PC-3 (cell line): ENCODE data around the gene LY6G6F. TPM values are rescaled to one million over a fixed set of nuclear protein-coding genes. Genes with fewer than 3 reads are reported as not detected.
A peak's percentile ranks its signal among the peaks of the same experiment; 100 is the strongest.

ENCODE experiments used
- ATAC-seq: fragments of 200-7000 bp; cut with Tn5 transposase; 2 replicates; pipeline ENCODE4 v1.9.1; 2020; ENCODE audit warnings: mild to moderate bottlenecking, moderate library complexity
- Bru-seq: library from RNA; stranded (reverse); fragments of 400-500 nt; gene quantifications from one replicate; lab custom pipeline; 2021; lab: Mats Ljungman, UMichigan
- BruChase-seq, 2 experiments: library from RNA; stranded (reverse); fragments of 400-500 nt; gene quantifications; one replicate each; lab custom pipeline; 2021; lab: Mats Ljungman, UMichigan
- BruUV-seq: library from RNA; stranded (reverse); fragments of 400-500 nt; replicated peaks from 2 replicates; lab custom pipeline; 2021; lab: Mats Ljungman, UMichigan
- CTCF ChIA-PET: fragments of 300-600 bp; sonication (Branson Sonifier 250); formaldehyde crosslinking; loops from one replicate; lab custom pipeline; 2022; ENCODE audit warnings: antibody characterized with exemption; lab: Charles Lee
- POLR2A ChIA-PET: fragments of 300-600 bp; sonication (Branson Sonifier 250); formaldehyde crosslinking; loops from one replicate; lab custom pipeline; 2022; ENCODE audit warnings: antibody characterized with exemption; ENCODE audit not compliant: unreplicated experiment; lab: Charles Lee
- DNase-seq: peaks from one replicate; pipeline ENCODE4 v3.0.0-alpha.2; 2015
- H2AFZ ChIP-seq: fragments of 300-600 bp; sonication (generic); 2 replicates; pipeline ENCODE4 v1.6.0; 2016; ENCODE audit warnings: antibody characterized with exemption, low read length
- H3F3A ChIP-seq: fragments of 300-600 bp; sonication (generic); one replicate; pipeline ENCODE4 v1.6.0; 2017; ENCODE audit warnings: antibody characterized with exemption, low read length, control low read depth, mild to moderate bottlenecking; ENCODE audit not compliant: unreplicated experiment
- H3K27ac ChIP-seq: fragments of 300-600 bp; sonication (generic); 2 replicates; pipeline ENCODE4 v1.5.1; 2016; ENCODE audit warnings: mild to moderate bottlenecking, low read length
- H3K27me3 ChIP-seq: fragments of 300-600 bp; sonication (generic); 2 replicates; pipeline ENCODE4 v1.6.1; 2016; ENCODE audit warnings: low read length, mixed read lengths
- H3K36me3 ChIP-seq: fragments of 300-600 bp; sonication (generic); 2 replicates; pipeline ENCODE4 v1.6.1; 2016; ENCODE audit warnings: low read depth, mixed run types, low read length, mixed read lengths
- H3K4me1 ChIP-seq: fragments of 300-600 bp; sonication (generic); 2 replicates; pipeline ENCODE4 v1.5.1; 2016; ENCODE audit warnings: low read length; ENCODE audit not compliant: insufficient read depth
- H3K4me2 ChIP-seq: fragments of 300-600 bp; sonication (generic); 2 replicates; pipeline ENCODE4 v1.6.0; 2016; ENCODE audit warnings: low read length
- H3K4me3 ChIP-seq: fragments of 300-600 bp; sonication (generic); 2 replicates; pipeline ENCODE4 v1.5.1; 2016; ENCODE audit warnings: mild to moderate bottlenecking, low read length, mixed read lengths
- H3K79me2 ChIP-seq: fragments of 300-600 bp; sonication (generic); 2 replicates; pipeline ENCODE4 v1.6.1; 2017; ENCODE audit warnings: low read length, mixed read lengths
- H3K9ac ChIP-seq: fragments of 300-600 bp; sonication (generic); 2 replicates; pipeline ENCODE4 v1.6.0; 2016; ENCODE audit warnings: mild to moderate bottlenecking, low read length
- H3K9me2 ChIP-seq: fragments of 300-600 bp; sonication (generic); replicated peaks from 2 replicates; pipeline ENCODE4 v1.6.1; 2016; ENCODE audit warnings: mixed run types, low read length, mixed read lengths
- H3K9me3 ChIP-seq: fragments of 300-600 bp; sonication (generic); 2 replicates; pipeline ENCODE4 v1.6.1; 2016; ENCODE audit warnings: low read length, mixed read lengths
- H4K20me1 ChIP-seq: fragments of 300-600 bp; sonication (generic); 2 replicates; pipeline ENCODE4 v1.6.1; 2016; ENCODE audit warnings: low read length, mixed read lengths
- CTCF ChIP-seq: fragments of 300-600 bp; sonication (generic); conservative IDR thresholded peaks from 2 replicates; pipeline ENCODE4 v1.5.1; 2017; ENCODE audit warnings: antibody characterized with exemption, low read depth, mild to moderate bottlenecking, low read length
- EZH2 ChIP-seq: fragments of 300-600 bp; sonication (generic); IDR thresholded peaks from one replicate; pipeline ENCODE4 v1.6.1; 2017; ENCODE audit warnings: antibody characterized with exemption, mild to moderate bottlenecking, low read length; ENCODE audit not compliant: unreplicated experiment
- EZH2phosphoT487 ChIP-seq: fragments of 300-600 bp; sonication (generic); IDR thresholded peaks from 2 replicates; pipeline ENCODE4 v1.6.1; 2018; ENCODE audit warnings: mild to moderate bottlenecking, antibody characterized with exemption, low read length, borderline replicate concordance
- intact Hi-C: fragments of 100-400 bp; cut with micrococcal nuclease; formaldehyde crosslinking; loops from 2 replicates; pipeline ENCODE4 v1.9.0; 2023
- long read RNA-seq: library from polyadenylated mRNA; unstranded; transcript quantifications from one replicate; pipeline ENCODE4 v2.0.0, GENCODE V29; 2021; ENCODE audit not compliant: unreplicated experiment
- total RNA-seq: library from RNA; depleted of rRNA; stranded (reverse); fragments of >200 nt; gene quantifications from 2 replicates; pipeline ENCODE4 v1.2.3, GENCODE V29; 2014; rRNA removed

LY6G6F gene
- total RNA-seq, result not detected in 2 replicates
- Bru-seq, nascent RNA, result not detected
- BruChase-seq, experiment 1, labeled RNA remaining after a 6-hour chase, result percentile 40 among the genes with signal in this experiment
- BruChase-seq, experiment 2, labeled RNA remaining after a 2-hour chase, result percentile 17 among the genes with signal in this experiment
- long read RNA-seq, result 0 reads

GRCh38 chr6:31706599-31706998 is at the start of gene LY6G6F:
LY6G6F (plus strand) TSS chr6:31706866; CDS start chr6:31706907, 41 bp downstream.
- ChIA-PET POLR2A (no interaction called here), CTCF (no interaction called here)
- H3K4me2 ChIP-seq, result no peak within 1 kb of the TSS
- H3K4me3 ChIP-seq, result no peak within 1 kb of the TSS
- no peaks in the 10 kb centered on the region for H3K27me3 ChIP-seq
- no peak within 1 kb of the TSS for H3K27ac ChIP-seq
- H3K36me3 ChIP-seq, result no peaks in the 10 kb centered on the region
- no peak within 1 kb of the TSS for H2AFZ ChIP-seq
- peaks cover 14% of the 10 kb centered on the region for H3K79me2 ChIP-seq
- peaks cover 6% of the 10 kb centered on the region for H3K4me1 ChIP-seq
- no peaks in the 10 kb centered on the region for H4K20me1 ChIP-seq
- no peak for TF ChIP-seq EZH2
- no peak for TF ChIP-seq CTCF
- TF ChIP-seq EZH2phosphoT487, result no peak
- intact Hi-C loops, result no loop called here
- no peak for DNase-seq
- no peaks in the 10 kb centered on the region for H3K9me2 ChIP-seq
- no TSS peak for BruUV-seq
- H3K9ac ChIP-seq, result no peak within 1 kb of the TSS
- no peaks in the 10 kb centered on the region for H3F3A ChIP-seq
- no peaks in the 10 kb centered on the region for H3K9me3 ChIP-seq
- no peak for ATAC-seq

- H3K4me3 ChIP-seq, result no peak overlapping the region
- ATAC-seq, result no peak
- intact Hi-C loops, result no loop called here
- peaks cover 2% of the 10 kb centered on the region; the same call in 1 of the 2 replicates for H3K36me3 ChIP-seq
- BruUV-seq, result no TSS peak
- ChIA-PET CTCF (no interaction called here), POLR2A (no interaction called here)
- peaks cover 35% of the 10 kb centered on the region for H3K79me2 ChIP-seq
- no peak for TF ChIP-seq EZH2
- TF ChIP-seq CTCF, result no peak
- TF ChIP-seq EZH2phosphoT487, result no peak
- no peak overlapping the region for H3K9ac ChIP-seq
- peak; percentile 19 for DNase-seq
- H2AFZ ChIP-seq, result no peak overlapping the region
- no peaks in the 10 kb centered on the region for H3F3A ChIP-seq
- no peaks in the 10 kb centered on the region for H3K27me3 ChIP-seq
- H4K20me1 ChIP-seq, result peaks cover 4% of the 10 kb centered on the region; the same call in 1 of the 2 replicates
- no peaks in the 10 kb centered on the region for H3K9me2 ChIP-seq
- H3K4me1 ChIP-seq, result peaks cover 38% of the 10 kb centered on the region
- peak overlapping the region; percentile 99; the same call in 1 of the 2 replicates for H3K4me2 ChIP-seq
- H3K9me3 ChIP-seq, result no peaks in the 10 kb centered on the region
- no peak overlapping the region for H3K27ac ChIP-seq
Observed at GRCh38 chr6:31657406-31658157, 49.1 kb upstream of the LY6G6F start.
